GM18499 (cell line): ENCODE measurements around the gene CFHR1.

Experiments
- ATAC-seq: cut with Tn5 transposase; IDR thresholded peaks from one replicate; pipeline ENCODE4 v1.9.1; 2021; ENCODE audit warnings: moderate number of reproducible peaks; ENCODE audit not compliant: insufficient read depth, unreplicated experiment

CFHR1 gene

GRCh38 chr1:196873385-196873784 lies 53.9 kb downstream of the CFHR1 start:
- ATAC-seq = no peak

GRCh38 chr1:196875935-196876334 lies 56.4 kb downstream of the CFHR1 start:
- no peak for ATAC-seq

DNA sequence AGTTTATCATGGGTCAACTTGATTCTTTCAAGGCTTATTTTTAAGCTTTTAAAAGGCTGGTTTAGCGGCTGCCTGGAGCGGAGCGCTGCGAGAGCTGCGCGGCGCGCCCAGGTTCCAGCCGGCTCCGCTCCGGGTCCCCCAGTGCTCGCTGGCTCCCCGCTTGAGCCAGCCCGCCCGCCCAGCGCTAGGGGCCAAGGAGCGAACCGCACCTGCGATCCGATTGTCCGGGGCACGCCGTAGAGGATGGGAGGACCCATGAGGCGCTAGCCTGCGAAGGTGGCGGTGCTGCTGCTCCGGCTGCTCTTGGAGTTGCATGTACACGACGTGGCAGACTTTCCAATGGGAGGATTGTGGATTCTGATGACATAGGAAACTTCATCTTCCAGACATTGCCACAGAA lies 58.4 kb downstream of the CFHR1 start:
- ATAC-seq = no peak
